ENCODE measurements around the gene OTUD3. TPM values are rescaled to one million over a fixed set of nuclear protein-coding genes. Genes with fewer than 3 reads are reported as not detected.

The OTUD3 gene
- total RNA-seq, 6 experiments from 2014 or later = 0.98 to 3.4 (median 1.3) TPM

- no peak for ATAC-seq
- H3K4me3 ChIP-seq = no peak overlapping the region
- no peaks in the 10 kb centered on the region for H3K9me3 ChIP-seq
- no peak overlapping the region for H3K27ac ChIP-seq
- TF ChIP-seq POLR2A (IDR thresholded peaks at IDR 0.05) (no peak), CTCF (IDR thresholded peaks at IDR 0.05) (no peak)
- intact Hi-C loops (cut with DNase I) = loop anchor here in 1 of 2 donors (10.0 kb wide), 1 partner anchor 225 kb away; no protein-coding TSS in a partner anchor
- DNase-seq = no peak
- no peaks in the 10 kb centered on the region for H3K27me3 ChIP-seq
- H3K36me3 ChIP-seq = no peaks in the 10 kb centered on the region
- no peaks in the 10 kb centered on the region for H3K4me1 ChIP-seq
- no CpG with 5 or more reads among the region's 19 CpGs for WGBS (ENCODE audit: insufficient coverage, low coverage, low lambda C conversion rate, missing lambda C conversion rate)
Measured at GRCh38 chr1:19920132-19920710, 38.0 kb downstream of the OTUD3 start.

GRCh38 chr1:19921310-19921709 lies 39.1 kb downstream of the OTUD3 start:
- no peak overlapping the region for H3K4me3 ChIP-seq
- DNase-seq = no peak
- intact Hi-C loops (cut with DNase I) = loop anchor here in 1 of 2 donors (10.0 kb wide), 1 partner anchor 223 kb away; no protein-coding TSS in a partner anchor
- no peaks in the 10 kb centered on the region for H3K36me3 ChIP-seq
- H3K27ac ChIP-seq = no peak overlapping the region
- no peaks in the 10 kb centered on the region for H3K9me3 ChIP-seq
- ATAC-seq = peak in 2 of 4 donors; percentile 18 to 50
- WGBS (ENCODE audit: insufficient coverage, low coverage, low lambda C conversion rate, missing lambda C conversion rate) = no CpG with 5 or more reads among the region's 13 CpGs
- H3K27me3 ChIP-seq = no peaks in the 10 kb centered on the region
- TF ChIP-seq CTCF (IDR thresholded peaks at IDR 0.05) (no peak), POLR2A (IDR thresholded peaks at IDR 0.05) (no peak)
- no peaks in the 10 kb centered on the region for H3K4me1 ChIP-seq

GRCh38 chr1:19922015-19922688 lies 40.0 kb downstream of the OTUD3 start:
- no peak overlapping the region for H3K27ac ChIP-seq
- H3K4me3 ChIP-seq = no peak overlapping the region
- H3K36me3 ChIP-seq = no peaks in the 10 kb centered on the region
- TF ChIP-seq CTCF (IDR thresholded peaks at IDR 0.05) (no peak), POLR2A (IDR thresholded peaks at IDR 0.05) (no peak)
- ATAC-seq (no peak), DNase-seq (no peak)
- intact Hi-C loops (cut with DNase I) = loop anchor here in 1 of 2 donors (10.0 kb wide), 1 partner anchor 223 kb away; no protein-coding TSS in a partner anchor
- no peaks in the 10 kb centered on the region for H3K9me3 ChIP-seq
- 47% methylated on average over 3 of the region's 17 CpGs for WGBS (ENCODE audit: insufficient coverage, low coverage, low lambda C conversion rate, missing lambda C conversion rate)
- no peaks in the 10 kb centered on the region for H3K4me1 ChIP-seq
- H3K27me3 ChIP-seq = no peaks in the 10 kb centered on the region

GRCh38 chr1:19923137-19923952 lies 41.1 kb downstream of the OTUD3 start, which contains the start of gene PLA2G2E:
Gene PLA2G2E, minus strand, starts transcription at chr1:19923617. Its CDS starts 58 bp downstream, at chr1:19923559.
- 29% methylated on average over 5 of the region's 14 CpGs for WGBS (ENCODE audit: insufficient coverage, low coverage, low lambda C conversion rate, missing lambda C conversion rate)

More at GRCh38 chr1:19923137-19923952, 41.1 kb downstream of the OTUD3 start, which contains the start of gene PLA2G2E:
- Histone ChIP-seq H3K27ac (no peak within 1 kb of the TSS), H3K27me3 (no peaks in the 10 kb centered on the region), H3K4me1 (no peaks in the 10 kb centered on the region), H3K4me3 (no peak within 1 kb of the TSS), H3K36me3 (no peaks in the 10 kb centered on the region), H3K9me3 (no peaks in the 10 kb centered on the region)
- ATAC-seq (peak in 1 of 4 donors; percentile 15), DNase-seq (no peak)
- no peak for TF ChIP-seq CTCF (IDR thresholded peaks at IDR 0.05)
- intact Hi-C loops (cut with DNase I) = loop anchor here in 1 of 2 donors (10.0 kb wide), 1 partner anchor 221 kb away; no protein-coding TSS in a partner anchor
